DMS53 (cell line): ENCODE data around the gene C19orf25.
"Not testable (repeated sequence)": the region's sequence is repeated elsewhere in the genome, so short reads cannot be mapped to it uniquely, and the experiment has no call there.

Experiments used
- DNase-seq: peaks from one replicate; lab custom pipeline; 2025; lab: John Stamatoyannopoulos, UW

The C19orf25 gene

DNA sequence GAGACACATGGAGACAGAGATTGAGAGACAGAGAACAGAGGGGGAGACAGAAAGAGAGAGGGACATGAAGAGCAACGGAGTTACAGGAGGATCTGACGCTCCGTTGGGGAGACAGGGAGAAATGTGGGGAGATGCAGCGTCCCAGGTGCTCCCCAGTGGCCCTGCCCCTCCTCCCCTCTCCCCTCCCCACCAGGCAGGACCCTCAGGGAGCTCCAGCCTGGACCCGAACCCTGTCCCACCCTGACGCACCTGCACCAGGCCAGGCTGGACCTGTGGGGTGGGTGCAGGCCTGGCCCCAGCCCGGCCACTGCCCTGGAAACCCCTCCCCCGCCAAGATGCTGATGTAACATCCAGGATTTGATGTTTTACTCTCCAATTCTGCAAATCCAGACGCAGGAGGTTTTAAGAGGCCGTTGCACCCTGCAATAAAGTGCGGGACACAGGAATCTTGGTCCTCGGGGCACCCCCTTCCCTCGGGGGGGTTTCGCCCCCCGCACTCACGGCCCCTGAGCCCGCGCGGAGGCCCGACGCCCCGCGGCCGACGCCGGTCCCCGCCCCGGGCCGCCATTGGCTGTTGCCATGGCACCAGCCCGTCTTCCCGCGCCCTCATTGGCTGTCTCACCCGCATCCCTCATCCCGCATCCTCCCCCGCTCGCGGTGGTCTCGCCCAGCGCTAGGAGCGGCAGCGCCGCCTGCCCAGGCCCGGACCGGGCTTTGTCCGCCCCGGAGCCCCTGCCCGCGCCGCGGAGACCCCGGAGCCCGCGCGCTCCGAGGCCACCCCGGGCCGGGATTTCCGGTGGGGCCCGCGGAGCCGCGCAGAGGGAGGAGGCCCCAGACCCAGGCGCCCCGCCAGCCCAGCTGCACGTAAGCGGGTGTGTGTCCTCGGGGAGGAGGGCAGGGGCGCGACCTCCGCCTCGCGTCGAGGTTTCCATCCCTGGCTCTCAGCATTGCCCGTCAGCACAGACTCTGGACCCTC, 29.3 kb downstream of the C19orf25 start, which contains the start of gene APC2:
APC2 (plus strand) TSS at position 655 of the 976 bp plus-strand sequence. CDS start 2,881 bp downstream, outside the sequence.
- peak; percentile 80 for DNase-seq

- no peak for DNase-seq
Measured at GRCh38 chr19:1447944-1448343, 31.1 kb downstream of the C19orf25 start.

- DNase-seq = no peak
Measured at GRCh38 chr19:1447504-1447903, 31.5 kb downstream of the C19orf25 start.

GRCh38 chr19:1446713-1447481, 32.1 kb downstream of the C19orf25 start:
- peak; percentile 44 for DNase-seq

GRCh38 chr19:1445932-1446712, 32.9 kb downstream of the C19orf25 start:
- peak; percentile 80 for DNase-seq

- peak; percentile 81 for DNase-seq
Measured at GRCh38 chr19:1445185-1445931, 33.7 kb downstream of the C19orf25 start.

GRCh38 chr19:1441677-1442438, 37.2 kb downstream of the C19orf25 start:
- DNase-seq = no peak

DNA sequence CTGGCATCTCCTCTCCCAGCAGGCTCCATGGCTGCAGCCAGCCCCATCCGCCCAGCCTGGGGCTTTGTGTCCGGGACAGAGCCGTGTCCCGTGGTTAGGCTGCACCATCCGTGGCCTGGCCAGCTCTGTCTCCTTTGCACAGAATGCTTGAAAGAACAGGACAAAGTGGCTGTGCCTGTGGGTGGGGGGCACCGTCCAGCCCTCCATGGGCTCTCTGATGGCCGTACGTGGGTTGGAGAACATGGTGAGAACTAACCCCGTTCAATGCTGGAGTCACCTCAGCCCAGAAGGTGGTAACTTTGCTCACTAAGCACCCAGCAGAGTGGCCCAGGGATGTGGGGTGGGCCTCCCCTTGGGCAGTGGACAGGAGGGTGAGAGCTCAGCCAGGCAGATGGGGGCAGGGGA, 38.0 kb downstream of the C19orf25 start:
- no peak for DNase-seq

GRCh38 chr19:1440418-1440801, 38.6 kb downstream of the C19orf25 start:
- DNase-seq = no peak

GRCh38 chr19:1439525-1440417, 39.2 kb downstream of the C19orf25 start:
- not testable (repeated sequence) for DNase-seq

- DNase-seq = no peak
Measured at GRCh38 chr19:1438933-1439354, 40.1 kb downstream of the C19orf25 start.

- DNase-seq = peak; percentile 95
Measured at GRCh38 chr19:1438035-1438932, 40.7 kb downstream of the C19orf25 start, which contains the start of gene RPS15. TSS of gene RPS15 (plus strand) at chr19:1438396. CDS start at chr19:1438426, 30 bp downstream.

GRCh38 chr19:1437609-1438008, 41.4 kb downstream of the C19orf25 start:
- no peak for DNase-seq

GRCh38 chr19:1435378-1435989, 43.5 kb downstream of the C19orf25 start:
- no peak for DNase-seq

- DNase-seq = no peak
Measured at GRCh38 chr19:1434577-1435060, 44.4 kb downstream of the C19orf25 start.

GRCh38 chr19:1434040-1434366, 45.0 kb downstream of the C19orf25 start:
- DNase-seq = no peak

GRCh38 chr19:1433119-1434039, 45.6 kb downstream of the C19orf25 start:
- no peak for DNase-seq
